Activated gamma-delta T cell treated with anti-CD3 and anti-CD28 coated beads, Interleukin-2, amount 50 U/mL, for 16 hours (primary cell): ENCODE measurements around the gene GPR84.

Source experiments
- DNase-seq: peaks from one replicate; pipeline ENCODE4 v3.0.0-alpha.2; 2020; ENCODE audit warnings: low read depth

The GPR84 gene

DNA sequence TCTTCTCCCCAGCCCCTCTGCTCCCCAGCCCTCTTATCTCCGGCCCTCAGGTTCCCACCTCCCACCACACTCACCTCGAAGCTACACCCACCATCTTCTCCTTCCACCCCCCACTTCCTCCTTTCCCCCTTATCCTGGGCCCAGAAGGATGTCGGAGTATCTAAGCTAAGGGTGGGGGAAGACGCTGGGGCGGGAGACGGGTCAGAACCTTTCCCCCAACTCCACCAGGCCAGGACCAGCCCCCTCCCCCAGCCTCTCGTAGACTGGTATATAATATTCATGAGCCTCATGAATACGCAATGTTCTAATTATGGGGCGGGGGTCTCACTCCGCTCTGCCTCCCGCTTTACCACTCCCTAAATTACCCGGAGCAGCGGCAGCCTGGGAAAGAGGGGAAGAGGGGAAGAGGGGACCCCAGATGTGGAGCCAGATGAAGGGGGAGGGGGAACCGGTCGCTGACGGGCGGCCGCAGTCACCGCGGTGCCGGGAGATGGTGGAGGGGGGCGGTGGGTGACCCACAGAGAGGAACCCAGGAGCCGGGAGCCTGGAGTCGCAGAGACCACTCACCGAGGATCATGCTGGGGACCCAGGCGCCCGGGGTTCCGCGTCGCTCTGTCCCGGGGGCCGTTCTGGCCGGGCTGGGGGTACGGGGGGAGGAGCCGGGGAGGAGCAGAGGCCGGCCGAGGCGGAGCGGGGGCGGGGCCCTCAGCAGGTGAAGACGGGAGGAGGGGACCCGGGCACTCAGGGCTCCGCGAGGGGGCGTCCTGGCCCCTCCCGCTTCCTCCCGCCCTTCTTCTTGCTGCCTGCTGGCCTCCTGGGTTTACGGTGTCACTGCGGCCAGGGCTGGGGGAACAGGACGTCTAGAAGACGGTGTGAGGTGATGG lies 26.6 kb upstream of the GPR84 start:
- DNase-seq = peak; percentile 40

DNA sequence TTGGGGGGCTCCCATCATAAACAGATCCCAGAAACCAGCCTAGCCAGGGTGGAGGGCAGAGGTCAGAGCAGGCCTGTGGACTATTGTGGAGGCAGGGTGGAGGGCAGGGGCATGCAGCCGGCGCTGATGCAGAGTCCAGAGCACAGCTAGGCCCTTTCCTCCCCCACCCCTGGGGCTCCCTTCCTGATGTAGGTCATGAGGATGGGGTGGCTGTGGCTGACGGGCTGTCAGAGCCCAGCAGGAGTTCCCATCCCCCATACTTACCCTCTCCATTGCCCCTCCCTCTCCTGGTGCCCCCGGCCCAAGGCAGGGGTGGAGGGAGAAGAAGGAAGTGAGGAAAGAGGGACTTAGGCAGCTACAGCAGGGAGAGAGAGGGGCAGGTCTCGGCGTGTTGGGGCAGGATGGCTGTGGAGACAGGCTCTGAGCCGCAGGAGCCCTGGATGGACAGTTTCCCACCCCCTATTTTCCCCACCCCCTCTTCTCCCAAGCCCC lies 25.9 kb upstream of the GPR84 start:
- DNase-seq = no peak

DNA sequence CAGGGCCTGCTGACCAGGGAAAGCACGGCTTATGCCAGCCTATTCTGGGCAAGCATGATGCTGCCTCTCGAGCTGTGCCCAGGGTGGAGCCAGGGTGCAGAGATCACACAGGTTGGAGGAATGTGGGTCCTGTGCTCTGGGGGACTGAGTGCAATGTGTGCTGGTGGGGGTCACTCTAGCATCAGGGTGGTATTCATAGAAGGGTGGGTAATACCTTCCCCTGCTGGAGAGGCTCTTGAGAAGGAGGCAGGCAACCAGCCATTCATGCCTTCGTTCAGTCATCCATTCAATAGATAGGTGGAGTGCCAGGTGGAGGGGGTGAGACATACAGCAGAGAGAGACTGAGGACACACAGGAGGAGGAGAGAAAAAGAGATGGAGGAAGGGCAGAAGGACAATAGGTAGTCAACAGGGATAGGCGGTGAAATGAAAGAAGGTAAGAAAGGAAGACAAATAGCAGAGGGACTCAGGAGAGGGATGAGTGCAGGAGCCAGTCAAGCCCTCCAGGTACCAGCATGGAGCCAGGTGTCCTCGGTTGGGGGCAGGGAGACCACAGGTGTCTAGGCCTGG lies 25.4 kb upstream of the GPR84 start:
- no peak for DNase-seq

DNA sequence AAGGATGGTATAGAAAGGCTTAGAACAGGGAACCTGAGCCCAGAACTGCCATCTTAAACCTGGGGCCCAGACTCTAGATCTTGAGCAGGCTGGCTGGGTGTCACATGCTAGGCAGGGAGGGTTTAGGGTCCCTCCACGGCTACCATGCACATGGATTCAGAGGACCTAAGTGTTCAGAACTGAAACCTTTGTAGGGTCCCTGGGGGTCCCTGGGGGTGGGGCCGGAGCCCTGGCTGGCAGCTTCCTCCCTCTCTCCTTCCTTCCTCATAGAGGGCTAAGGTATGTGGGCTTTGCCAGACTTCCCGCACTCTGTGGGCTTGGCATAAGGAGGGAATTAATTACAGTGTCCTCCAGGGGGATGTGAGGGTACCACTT lies 24.8 kb upstream of the GPR84 start:
- DNase-seq = no peak

DNA sequence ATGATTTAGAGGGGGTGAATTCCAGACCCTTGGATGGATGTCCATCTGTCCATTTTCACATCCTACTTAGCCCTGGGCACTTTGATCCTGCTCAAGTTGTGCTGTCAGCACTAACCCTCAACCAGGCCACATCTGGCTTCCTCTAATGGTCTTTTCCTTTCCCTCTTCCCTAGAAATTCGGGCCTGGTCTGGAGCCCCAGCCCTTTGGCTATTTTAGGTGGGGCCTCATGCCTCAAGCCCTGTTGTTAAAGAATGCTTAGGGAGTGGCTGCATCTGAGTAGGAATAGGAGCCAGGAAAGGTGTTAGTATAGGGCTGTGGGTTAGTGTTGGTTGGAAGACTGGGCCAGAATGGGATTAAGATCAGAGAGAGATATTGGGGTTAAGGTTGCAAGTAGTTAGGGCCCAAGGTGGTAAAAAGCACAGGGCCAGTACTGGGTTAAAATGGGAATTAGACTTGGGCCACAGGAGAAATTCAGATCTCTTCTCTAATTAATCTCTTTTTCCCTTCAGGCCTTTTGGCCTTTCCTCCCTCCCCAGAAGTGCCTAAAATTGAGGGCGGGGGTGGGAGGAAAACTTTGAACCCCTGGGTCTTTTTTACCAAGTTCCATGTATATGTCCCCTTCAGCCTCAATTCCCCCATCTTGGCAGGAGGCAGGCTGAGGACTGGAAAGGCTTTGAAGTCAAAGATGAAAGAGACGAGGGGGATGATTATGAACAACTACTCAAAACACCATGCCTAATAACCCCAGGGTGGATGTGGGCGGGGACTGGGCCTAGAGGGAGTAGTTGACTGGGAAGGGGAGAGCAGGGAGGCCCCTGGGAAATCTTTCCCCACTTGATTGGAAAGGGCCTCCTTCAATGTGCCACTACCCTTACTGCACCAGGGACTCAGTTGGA lies 24.2 kb upstream of the GPR84 start:
- no peak for DNase-seq

DNA sequence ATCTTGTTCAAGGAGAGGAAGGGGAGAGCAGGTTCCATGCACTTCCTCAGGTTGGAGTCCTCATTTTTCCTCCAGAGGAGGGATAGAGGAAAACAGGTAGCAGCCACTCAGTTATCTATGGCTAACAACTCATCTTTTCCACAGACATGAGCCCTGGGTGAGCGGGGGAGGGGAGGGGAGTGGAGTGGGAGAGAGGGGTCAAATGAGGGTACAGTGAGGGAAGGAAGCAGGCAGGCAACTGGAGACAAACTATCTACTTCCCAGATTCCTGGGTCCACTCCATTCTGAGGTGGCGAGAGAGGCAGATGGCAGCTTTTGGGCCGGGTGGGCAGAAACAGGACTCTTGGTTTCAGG lies 22.8 kb upstream of the GPR84 start:
- DNase-seq = no peak

DNA sequence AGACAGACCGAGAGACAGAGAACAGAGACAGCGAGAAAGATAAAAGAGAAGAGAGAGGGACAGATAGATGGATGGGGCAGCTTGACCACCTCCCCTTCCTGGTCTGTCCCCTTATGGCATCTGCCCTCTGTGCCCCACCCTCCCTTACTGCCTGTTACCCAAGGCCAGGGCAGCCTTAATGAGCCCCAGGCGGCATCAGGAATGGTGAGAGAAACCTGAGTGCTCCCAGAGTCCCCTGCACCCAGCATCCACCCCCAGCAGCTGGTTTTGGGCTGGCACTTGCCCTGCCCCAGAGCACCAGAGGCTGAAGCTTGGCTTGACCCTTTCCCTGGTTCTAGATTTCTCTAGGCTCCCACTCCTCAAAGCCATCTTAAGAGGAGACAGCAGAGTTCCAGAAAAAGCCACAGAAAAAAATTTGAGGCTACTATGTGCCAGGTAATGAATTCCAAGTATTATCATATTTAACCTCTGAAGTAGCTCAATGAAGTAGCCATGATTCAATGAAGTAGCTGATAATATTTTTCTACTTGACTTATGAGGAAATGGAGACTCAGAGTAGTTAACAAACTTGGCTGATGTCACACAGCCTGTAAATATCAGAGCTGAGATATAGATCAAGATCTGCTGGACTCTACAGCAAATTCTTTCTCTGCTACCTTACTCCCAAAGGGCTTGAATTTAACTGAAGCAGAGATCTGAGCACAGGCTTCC lies 22.3 kb upstream of the GPR84 start:
- DNase-seq = no peak

DNA sequence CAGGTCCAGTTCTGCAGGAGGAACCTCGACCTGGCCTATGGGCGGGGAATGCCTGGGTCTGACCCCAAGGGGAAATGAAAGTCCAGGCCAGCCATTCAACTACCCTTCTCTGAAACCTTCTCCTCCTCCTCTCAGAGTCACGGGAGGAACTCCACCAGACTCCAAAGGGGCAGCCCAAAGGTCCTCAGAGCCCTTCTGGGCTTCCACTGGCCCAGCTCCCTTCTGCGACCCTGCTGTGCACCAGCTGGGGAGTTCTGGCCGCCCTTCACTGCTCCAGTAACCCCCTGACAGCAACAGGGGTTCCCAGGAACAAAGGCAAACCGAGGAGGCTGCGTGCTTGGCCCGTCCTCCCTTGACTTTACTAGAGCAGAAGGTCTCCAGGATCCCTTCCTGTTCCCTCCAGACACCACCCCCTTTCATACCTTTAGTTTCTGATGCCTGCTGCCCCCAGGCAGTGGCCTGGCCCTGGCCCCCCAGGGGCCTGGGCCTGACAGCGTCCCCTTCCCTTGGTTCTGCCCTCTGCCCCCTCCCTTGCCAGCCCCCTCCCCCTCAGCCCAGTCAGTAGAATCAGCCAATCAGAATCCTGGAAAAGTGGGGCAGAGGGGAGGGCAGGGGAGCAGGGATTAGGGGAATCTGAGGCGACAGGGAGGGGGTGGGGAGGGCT lies 21.1 kb upstream of the GPR84 start:
- DNase-seq = no peak

DNA sequence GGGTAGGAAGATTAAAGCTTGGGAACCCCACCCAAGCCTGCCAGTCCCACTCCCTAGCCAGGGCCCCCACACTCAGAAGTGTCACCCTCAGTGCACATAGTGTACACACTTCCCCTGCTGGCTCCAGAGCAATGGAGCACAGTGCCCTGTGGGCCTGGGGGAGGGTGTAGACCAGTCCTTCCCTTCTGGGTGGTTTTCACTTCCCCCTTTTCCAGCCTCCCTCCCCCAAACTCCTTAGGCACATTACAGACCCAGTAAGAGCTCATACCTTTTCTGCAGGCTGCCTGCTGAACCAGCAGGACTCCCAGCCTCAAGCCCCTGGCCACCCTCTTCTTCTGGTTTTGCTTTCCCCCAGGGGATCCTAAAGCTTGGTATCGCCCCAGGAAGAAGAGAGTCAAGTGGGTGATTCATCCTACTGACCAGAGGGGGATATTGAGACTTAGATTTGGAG lies 20.3 kb upstream of the GPR84 start, which contains the start of gene ZNF385A:
ZNF385A (minus strand) TSS at position 143 of the 451 bp plus-strand sequence. CDS start 219 bp downstream, outside the sequence.
- DNase-seq = no peak

DNA sequence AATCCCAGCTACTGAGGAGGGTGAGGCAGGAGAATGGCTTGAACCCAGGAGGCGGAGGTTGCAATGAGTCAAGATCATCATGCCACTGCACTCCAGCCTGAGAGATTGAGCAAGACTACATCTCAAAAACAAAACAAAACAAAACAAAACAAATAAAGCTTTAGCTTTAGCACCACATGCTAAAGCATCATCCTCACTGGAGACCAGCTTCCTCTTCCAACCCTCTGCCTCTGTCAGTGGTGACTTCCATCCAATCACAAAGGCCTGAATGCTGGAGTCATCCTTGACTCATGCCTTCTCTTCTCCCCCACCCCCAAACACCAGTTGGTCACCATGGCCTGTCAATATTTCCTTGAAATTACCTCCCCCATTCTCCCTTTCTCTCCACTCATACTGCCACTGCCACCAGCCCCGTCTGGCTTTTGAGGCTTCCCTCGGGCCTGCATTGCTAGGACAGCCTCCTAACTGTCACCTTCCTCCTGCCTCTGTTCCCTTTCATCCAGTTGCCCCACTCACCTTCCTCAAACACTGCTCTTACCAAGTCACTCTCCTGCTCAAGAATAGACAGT lies 18.8 kb upstream of the GPR84 start:
- DNase-seq = no peak

DNA sequence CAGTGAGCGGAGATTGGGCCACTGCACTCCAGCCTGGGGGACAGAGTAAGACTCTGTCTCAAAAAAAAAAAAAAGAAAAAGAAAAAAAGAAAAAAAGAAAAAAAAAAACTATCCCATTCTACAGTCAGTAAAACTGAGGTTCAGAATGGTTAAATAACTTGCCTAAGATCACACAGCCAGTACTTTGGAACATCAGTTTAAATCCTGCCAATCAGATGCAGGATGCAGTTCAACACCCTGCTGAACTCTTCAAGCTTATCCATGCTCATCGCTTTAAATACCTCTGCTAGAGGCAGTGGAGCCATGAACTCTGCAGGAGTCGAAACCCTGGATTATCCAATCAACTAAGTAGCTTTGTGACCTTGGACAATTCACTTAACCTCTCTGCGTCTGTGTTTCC lies 16.9 kb upstream of the GPR84 start:
- DNase-seq = no peak

DNA sequence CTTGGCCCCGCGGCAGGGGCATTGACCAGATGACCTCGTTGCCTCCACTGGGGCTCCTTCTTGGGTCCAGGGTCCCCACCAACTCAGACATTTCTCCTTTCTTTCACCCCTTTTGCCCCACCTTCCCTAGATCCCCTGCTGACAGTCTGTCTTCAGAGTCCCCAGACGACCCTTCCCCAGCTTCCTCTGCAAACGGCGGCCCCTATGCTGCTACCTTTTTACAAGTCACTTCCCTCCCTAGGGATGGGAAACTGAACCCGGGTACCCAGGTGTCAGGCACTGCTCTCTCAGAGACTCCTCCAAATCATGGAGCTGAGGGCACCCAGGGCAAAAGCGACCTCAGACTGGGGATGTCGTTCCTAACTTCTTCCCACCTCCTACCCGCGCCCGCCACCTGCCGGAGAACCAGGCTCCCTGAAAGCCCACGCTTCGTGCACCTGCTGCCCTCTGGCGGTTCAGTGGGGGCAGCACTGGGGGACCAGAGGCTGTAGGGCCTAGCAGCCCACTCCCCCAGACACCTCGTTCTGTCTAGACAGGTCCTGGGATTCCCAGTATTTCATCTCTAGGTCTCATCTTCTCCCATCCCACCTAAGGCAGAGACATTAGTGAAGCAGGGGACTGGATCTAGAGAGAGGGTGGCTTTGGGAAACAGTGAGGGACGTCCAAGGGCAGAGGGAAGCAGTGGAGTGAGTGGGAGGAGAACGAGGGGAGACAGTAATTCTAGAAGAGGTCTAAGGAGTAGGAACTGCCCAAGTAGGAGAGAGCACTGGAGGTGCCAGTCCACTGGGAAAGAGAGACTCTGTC lies 15.3 kb upstream of the GPR84 start:
- DNase-seq = peak; percentile 85

DNA sequence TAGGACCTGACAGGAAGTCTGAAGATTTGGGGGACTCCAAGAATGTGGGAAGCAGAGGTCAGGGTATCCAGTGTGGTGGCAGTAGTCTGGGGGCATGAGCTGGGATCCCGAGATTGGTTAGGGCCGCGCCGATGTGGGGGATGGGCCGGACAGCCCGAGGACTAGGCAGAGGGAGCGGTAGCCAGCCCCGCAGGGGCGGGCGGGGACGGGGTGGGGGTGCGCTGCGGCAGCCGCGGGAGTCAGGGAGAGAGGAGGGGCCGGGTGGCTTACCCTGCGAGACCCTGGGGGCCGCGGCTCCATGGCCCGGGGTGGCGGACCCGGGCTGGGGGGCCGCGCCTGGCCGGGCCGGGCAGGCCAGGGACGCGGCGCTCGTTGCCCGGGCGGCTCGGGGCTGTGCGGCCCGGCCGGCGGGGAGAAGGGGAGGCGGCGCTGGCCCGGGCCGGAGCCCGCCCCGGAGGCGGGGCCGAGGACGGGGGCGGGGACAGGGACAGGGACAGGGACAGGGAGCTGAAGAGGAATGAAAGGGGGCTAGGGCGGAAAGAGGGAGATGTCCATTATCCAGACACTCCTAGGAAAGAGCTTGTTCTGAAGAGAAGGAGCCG lies 14.6 kb upstream of the GPR84 start:
- no peak for DNase-seq

DNA sequence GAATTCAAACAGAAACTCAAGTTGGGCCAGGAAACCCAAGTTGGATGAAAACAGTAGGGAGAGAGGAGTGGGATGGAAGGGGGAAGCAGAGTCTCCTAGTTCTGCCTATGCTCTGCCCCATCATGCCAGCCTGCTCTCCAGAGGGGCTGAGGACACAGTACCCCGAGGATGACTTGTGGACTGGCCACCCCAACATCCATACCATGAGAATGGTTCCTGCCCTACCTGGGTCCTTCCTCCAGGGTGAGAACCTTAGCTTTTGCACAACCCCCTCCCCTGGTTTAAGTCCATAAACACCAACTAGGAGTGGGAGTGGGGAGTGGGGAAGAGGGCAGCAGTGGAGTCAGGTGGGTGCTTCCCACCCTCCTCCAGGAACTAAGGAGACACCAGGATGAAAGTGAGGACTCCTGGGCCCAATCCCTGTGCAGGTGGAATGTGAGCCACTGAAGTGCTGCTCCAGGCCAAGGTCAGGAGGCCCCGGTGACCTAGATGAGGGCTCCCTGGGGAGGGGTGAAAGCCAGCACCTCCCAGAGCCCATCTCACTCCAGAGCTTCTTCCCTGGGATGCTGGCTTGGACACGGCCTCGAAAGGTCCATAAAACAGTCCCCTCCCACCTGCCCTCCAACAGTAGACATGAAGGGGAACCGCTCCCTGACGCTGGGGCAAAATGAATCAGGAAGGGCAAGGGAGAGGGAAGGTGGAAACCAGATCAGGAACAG lies 13.7 kb upstream of the GPR84 start:
- DNase-seq = no peak

DNA sequence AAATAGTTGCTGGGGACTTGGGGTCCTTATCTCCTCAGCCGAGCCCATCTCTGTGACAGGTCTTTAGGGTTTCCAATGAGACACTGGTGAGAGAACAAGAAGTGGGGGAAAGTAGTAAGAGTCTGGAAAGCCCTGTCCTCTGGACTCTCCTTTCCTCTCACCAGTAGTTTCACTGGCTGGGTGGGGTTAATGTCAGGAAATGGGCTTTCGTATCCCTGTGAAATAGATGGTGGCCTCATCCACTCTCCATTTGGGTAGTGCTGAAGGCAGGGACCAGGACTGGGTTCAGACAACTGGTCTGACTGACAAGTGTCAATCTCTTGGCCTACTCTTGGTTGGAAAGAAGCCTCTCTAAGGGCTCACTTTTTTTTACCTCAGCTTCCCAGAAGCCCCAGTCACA lies 12.7 kb upstream of the GPR84 start:
- no peak for DNase-seq

DNA sequence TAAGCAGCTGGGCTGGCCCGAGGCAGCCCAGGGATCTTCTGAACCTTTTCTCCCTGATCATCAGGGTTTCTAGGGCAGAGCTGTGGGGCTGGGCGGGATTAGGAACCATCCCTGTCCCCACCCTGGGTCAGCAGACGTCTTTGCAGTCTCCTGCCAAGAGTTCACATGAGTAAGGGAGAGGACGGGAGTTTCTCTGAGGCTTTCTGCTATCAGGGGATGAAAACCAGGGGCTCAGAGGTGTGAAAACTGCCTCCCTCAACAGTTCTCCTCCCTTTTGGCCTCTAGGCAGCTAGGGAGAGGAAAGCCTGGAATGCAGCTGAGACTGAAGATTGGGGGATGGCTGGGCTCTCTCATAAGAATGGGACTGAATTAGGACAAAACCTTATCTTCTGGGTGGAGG lies 12.3 kb upstream of the GPR84 start:
- no peak for DNase-seq

DNA sequence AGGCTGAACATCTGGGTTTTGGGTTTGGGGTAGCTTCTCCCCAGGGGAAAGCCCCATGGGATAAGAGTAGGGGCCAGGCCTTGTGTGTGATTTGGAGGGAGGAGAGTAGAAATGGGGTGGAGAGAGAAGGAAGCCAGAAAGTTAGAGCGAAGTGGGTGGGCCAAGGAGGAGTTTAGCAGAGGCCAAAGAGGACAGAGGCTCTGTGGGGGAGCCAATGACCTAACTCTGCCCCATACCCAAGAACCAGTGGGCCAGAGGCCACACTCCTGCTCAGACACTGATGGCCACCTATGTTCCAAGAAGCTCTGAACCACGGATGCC lies 10.9 kb upstream of the GPR84 start:
- no peak for DNase-seq

DNA sequence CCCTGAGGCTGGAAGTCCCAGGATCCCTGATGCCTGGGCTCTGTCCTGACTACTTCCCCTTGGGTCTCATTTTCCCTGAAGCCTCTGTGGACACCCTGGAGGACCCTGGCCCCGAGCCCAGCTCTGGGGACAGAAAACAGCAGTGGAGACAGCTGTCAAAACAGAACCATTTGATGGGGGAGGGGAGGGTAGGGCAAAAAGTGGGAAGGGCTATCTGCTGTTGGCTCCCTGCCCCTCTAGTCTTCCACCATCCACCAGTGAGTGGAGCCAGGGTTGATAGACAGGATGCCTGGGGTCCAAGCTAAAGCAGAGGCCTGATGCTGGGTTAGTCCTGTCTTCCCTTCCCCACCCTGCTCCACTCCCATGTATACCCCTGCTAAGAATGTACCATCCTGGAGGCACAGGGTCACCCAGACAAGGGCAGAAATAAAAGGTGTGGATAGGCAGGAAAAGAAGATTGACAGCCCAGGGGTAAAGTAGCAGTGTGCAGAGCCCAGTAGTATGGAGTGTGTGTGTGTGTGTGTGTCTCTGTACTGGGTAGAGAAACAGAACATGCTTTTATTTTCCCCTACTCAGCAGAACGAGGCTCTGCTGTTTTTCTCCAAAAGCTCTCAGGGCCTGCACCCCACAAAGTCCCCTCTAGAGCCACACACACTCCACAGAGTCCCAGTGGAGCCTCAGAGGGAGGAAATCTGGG lies 10.4 kb upstream of the GPR84 start:
- no peak for DNase-seq
